Renal pelvis (tissue), 4 donors: ENCODE results near the gene ZFYVE19. TPM values are rescaled to one million over a fixed set of nuclear protein-coding genes. Genes with fewer than 3 reads are reported as not detected.

ENCODE experiments used
- DNase-seq: peaks from one replicate; pipeline ENCODE4 v3.0.0-alpha.2; 2013
- polyA plus RNA-seq, 3 donors: library from polyadenylated mRNA; unstranded; fragments of 120-200 nt; gene quantifications; one replicate each; pipeline ENCODE4 v1.2.1, GENCODE V29; 2013; ENCODE audit not compliant: insufficient read length in 3 of 3

ZFYVE19 gene
- polyA plus RNA-seq, 3 donors = 25.8 to 27.7 (median 27.7) TPM

- DNase-seq = no peak
These were observed 2.1 kb downstream of the ZFYVE19 start for GRCh38 chr15:40808861-40809450.

DNA sequence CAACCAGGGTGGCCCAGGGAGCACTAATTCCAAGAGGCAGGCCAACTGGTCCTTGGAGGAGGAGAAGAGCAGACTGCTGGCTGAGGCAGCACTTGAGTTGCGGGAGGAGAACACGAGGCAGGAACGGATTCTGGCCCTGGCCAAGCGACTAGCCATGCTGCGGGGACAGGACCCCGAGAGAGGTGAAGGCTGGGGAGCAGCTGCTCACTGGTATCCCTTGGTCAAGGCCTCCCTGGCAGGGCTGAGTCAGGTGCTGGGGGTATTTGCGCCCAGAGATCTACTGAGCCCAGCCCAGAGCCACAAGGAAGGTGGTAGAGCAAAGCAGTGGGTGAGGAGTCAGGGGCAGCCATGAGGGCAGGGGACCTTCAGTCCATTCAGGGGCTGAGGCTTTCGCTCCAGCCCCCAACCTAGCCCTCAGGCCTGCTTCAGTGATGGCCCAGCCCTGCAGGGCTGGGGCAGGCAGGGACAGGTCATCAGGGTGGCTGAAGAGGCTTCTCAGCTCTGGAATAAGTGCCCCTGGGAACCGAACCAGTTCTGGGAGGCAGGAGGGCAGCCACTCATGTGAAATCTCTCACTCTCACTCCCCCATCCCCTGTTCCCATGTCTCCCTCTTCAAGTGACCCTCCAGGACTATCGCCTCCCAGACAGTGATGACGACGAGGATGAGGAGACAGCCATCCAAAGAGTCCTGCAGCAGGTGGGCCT, 6.0 kb downstream of the ZFYVE19 start:
- DNase-seq = no peak

- peak; percentile 46 for DNase-seq
These were observed 8.3 kb downstream of the ZFYVE19 start for GRCh38 chr15:40815042-40815698.

DNA sequence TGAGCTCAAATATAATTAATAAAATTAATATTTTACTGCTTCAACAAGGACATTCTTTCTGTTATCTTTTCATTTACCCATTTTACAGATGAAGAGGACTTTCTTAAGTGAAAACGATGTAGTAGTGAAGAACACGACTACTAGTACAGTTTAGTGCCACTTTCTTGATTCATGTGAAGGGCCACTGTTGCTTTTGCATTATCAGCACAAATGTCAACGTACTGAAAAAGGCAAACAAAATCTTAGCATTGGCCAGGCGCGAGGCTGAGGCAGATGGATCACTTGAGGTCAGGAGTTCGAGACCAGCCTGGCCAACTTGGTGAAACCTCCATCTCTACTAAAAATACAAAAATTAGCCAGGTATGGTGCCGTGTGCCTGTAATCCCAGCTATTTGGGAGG, 12.2 kb downstream of the ZFYVE19 start:
- DNase-seq = no peak

GRCh38 chr15:40821195-40821594, 14.3 kb downstream of the ZFYVE19 start:
- no peak for DNase-seq

- DNase-seq = no peak
These were observed 16.9 kb downstream of the ZFYVE19 start for GRCh38 chr15:40823572-40824343.

DNA sequence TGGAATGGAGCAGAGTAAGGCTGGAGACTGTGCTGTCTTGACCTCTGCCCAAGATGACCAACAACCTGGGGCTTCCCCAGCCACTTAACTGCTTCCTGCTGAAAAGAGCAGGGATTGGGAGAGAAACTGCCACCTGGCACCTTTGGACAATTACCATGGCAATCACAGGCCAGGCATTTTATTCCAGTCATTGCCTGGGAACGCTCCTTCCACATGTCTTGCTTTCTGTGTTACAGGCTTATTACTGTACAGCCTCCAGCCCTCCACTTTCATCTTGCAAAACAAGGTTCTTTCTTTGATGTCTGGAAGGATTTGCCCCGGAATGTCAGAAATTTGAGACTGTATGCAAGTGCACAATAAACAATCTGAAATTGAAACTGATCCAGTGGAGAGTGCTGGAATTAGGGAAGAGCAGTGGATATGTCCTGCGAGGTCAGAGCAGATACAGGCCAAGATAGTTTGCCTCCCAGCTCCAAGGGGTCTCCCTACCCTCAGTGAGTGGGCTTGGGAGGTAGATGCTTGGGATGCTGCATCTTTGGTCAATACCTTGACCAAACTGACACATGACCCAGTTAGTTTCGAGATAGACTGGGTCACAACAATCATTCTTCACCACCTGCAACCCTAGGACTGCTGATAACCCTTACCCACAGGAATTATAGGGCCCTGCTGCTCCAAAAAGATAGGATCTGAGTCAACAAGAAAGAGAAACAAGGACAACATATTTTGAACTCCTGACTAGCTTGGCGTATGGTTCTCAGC, 19.0 kb downstream of the ZFYVE19 start:
- DNase-seq = no peak

GRCh38 chr15:40826423-40827075, 19.7 kb downstream of the ZFYVE19 start:
- DNase-seq = no peak

DNA sequence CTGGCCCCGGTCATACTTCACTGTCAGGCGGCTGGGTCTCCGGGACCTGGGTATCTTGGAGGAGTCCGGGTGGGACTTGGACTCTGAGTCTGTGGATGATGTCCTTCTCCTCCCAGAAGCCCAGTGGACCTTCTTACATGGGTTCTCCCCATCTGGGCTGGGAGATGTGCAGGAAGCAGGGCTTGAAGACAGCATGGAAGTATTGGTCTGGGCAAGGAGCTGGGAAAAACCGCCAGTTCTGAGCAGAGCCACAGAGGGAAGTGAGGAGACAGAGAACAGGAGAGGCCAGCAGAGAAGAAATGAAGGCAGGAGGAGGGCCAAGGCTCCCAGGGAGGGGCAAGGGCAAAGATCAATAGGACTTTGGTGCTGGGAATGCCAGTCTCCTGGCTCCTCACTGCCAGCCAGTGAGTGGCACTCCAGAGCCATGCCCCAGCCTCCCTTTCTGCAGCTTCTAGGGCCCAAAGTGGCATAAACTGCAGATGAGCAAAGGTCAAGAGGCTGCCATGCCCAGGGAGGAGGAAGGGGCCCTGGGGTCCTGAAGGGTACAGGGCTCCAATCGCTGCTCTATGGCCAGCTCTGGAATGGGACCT, 21.7 kb downstream of the ZFYVE19 start, which contains the start of gene PPP1R14D:
PPP1R14D (minus strand) TSS at position 262 of the 590 bp plus-strand sequence; CDS start at position 195, 67 bp downstream.
- no peak for DNase-seq

GRCh38 chr15:40829115-40829514, 22.2 kb downstream of the ZFYVE19 start:
- no peak for DNase-seq

GRCh38 chr15:40830884-40831283, 24.0 kb downstream of the ZFYVE19 start:
- DNase-seq = no peak

DNA sequence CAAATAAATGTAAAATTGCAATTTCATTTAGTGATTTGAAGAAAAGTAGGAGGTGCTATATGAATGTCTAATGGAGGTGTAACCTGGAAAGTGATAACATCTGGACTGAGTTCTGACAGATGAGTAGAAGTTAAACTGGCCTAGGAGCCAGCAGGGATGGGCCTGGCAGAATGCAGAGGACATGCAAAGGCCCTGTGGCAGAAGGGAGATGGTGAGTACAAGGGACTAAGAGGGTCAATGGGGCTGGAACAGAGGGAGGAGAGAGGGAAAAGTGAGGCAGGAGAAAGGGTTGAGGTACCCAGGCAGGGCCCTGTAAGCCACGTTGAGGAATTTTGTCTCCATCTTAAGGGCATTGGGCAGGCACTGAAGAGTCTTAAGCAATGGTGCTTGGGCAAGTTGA, 25.0 kb downstream of the ZFYVE19 start:
- no peak for DNase-seq

- no peak for DNase-seq
These were observed 26.0 kb downstream of the ZFYVE19 start for GRCh38 chr15:40832903-40833302.

DNA sequence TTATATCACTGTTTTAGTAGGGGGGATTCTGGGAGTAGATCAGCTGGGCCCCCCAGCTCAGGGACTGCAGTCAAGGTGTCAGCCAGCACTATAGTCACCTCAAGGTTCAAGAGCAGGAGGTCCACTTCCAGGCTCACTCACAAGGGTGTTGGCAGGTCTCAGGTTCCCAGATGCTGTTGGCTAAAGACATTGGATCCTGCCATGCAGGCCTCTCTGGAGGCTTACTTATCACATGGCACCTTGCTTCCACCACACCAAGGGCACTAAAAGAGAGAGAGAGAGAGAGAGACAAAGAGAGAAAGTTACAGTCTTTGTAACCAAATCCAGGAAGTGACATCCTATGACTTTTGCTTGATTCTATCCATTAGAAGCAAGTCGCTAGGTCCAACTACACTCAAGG, 29.1 kb downstream of the ZFYVE19 start:
- no peak for DNase-seq

- no peak for DNase-seq
These were observed 31.9 kb downstream of the ZFYVE19 start for GRCh38 chr15:40838756-40839155.

GRCh38 chr15:40841741-40842140, 34.9 kb downstream of the ZFYVE19 start:
- no peak for DNase-seq

DNA sequence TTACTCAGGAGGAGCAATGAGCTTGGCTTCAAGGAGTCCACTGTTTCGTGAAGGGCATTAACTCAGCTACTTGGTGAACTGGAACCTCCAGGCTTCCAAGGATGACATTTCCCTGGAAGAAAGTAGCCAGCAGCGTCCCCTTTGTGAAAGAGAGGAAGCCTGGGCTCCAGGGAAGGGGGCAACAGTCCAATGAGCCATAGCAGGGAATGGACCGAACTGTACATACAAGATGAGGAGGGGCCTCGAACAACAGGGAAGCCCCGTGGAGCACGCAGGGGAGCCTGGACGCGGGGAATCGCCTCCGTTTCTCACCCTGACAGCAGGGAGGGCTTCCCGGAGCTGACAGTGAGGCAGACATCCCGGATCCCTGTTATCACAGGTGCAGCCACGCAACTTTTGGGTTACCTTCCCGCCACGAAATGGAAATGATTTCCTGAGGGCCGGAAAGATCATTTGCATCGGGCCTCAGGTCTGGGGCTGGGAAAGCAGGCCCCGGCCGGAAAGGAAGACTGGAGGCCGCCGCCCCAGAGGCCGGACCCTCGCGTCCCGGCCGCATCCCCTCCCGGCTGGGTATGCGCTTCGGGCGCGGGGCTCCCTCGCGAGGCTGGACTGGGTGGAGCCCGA, 36.5 kb downstream of the ZFYVE19 start:
- no peak for DNase-seq

- peak; percentile 28 for DNase-seq
These were observed 37.2 kb downstream of the ZFYVE19 start, which contains the start of gene SPINT1 for GRCh38 chr15:40843885-40844695. Gene SPINT1 (plus strand): TSS chr15:40844048. CDS start chr15:40844555, 507 bp downstream.

DNA sequence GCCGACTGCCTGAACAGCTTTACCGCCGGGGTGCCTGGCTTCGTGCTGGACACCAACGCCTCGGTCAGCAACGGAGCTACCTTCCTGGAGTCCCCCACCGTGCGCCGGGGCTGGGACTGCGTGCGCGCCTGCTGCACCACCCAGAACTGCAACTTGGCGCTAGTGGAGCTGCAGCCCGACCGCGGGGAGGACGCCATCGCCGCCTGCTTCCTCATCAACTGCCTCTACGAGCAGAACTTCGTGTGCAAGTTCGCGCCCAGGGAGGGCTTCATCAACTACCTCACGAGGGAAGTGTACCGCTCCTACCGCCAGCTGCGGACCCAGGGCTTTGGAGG, 37.8 kb downstream of the ZFYVE19 start:
- DNase-seq = no peak
